GM10248 (cell line): ENCODE results near the gene GADD45GIP1.

Experiments
- CTCF ChIA-PET: fragments of 300-600 bp; sonication (Branson Sonifier 250); formaldehyde crosslinking; extraction: SDS; loops from one replicate; lab custom pipeline; 2021; ENCODE audit warnings: antibody characterized with exemption; lab: Yijun Ruan, JAX
- POLR2A ChIA-PET: fragments of 350-650 bp; sonication (Branson Sonifier 250); formaldehyde crosslinking; extraction: SDS; loops from one replicate; lab custom pipeline; 2020; ENCODE audit warnings: antibody characterized with exemption; lab: Yijun Ruan, JAX
- DNase-seq: peaks from one replicate; pipeline ENCODE4 v3.0.0; 2012; ENCODE audit errors: extremely low spot score
- TF ChIP-seq, protein P1 (sequence below): IDR thresholded peaks from 2 replicates; pipeline ENCODE4 v1.5.1; 2012; ENCODE audit warnings: mild to moderate bottlenecking, low read depth; ENCODE audit errors: extremely low read depth, missing control alignments, control extremely low read depth

Gene GADD45GIP1

DNA sequence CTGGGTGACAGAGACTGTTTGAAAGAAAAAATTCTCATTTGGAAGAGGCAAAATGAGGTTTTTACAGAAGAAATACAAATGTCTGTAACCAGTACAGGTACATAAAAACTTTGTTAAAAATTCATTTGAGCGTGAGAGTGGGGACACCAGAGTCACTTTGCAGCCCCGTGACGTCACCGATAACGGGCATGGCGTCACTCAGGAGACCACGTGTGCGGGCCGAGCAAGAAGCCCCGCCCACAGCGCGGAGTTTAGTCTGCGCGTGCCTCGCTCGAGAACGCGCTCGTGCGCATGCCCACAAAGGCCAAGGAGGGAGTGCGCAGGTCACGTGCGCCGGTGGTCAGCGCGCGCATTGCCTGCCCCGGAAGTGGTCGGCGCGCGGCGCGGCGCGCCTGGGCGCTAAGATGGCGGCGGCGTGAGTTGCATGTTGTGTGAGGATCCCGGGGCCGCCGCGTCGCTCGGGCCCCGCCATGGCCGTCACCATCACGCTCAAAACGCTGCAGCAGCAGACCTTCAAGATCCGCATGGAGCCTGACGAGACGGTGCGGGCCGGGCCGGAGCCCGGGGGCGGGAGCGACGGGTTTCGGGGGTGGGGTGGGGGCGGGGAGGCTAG lies 11.4 kb downstream of the GADD45GIP1 start, which contains the start of gene RAD23A:
Gene RAD23A, plus strand, starts transcription at position 384 of the 613 bp plus-strand sequence. Its CDS starts 87 bp downstream, at position 471.
- TF ChIP-seq, protein P1, sequence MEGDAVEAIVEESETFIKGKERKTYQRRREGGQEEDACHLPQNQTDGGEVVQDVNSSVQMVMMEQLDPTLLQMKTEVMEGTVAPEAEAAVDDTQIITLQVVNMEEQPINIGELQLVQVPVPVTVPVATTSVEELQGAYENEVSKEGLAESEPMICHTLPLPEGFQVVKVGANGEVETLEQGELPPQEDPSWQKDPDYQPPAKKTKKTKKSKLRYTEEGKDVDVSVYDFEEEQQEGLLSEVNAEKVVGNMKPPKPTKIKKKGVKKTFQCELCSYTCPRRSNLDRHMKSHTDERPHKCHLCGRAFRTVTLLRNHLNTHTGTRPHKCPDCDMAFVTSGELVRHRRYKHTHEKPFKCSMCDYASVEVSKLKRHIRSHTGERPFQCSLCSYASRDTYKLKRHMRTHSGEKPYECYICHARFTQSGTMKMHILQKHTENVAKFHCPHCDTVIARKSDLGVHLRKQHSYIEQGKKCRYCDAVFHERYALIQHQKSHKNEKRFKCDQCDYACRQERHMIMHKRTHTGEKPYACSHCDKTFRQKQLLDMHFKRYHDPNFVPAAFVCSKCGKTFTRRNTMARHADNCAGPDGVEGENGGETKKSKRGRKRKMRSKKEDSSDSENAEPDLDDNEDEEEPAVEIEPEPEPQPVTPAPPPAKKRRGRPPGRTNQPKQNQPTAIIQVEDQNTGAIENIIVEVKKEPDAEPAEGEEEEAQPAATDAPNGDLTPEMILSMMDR = no peak
- peak; percentile 95 for DNase-seq
- CTCF ChIA-PET = interaction anchor here (1.4 kb wide), 1 partner anchor 20 kb away, joined by 5 read pairs; no protein-coding TSS in a partner anchor

DNA sequence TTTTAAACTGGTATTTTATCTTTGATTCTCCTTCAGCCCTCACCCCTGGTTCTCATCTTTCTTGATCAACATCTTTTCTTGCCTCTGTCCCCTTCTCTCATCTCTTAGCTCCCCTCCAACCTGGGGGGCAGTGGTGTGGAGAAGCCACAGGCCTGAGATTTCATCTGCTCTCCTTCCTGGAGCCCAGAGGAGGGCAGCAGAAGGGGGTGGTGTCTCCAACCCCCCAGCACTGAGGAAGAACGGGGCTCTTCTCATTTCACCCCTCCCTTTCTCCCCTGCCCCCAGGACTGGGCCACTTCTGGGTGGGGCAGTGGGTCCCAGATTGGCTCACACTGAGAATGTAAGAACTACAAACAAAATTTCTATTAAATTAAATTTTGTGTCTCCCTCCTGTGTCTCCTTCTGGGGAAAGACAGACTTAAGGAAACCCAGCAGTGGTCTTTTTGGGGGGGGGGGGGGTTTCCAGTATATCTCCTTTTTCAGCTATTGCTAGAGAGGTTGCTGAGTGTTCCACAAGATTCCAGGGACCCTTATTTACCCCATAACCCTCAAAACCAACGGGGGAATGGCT lies 12.8 kb downstream of the GADD45GIP1 start:
- no peak for DNase-seq
- POLR2A ChIA-PET = interaction anchor here (0.6 to 0.7 kb wide), 3 partner anchors 10 to 165 kb away, joined by 4 to 5 read pairs (median 5); no protein-coding TSS in a partner anchor
- CTCF ChIA-PET = interaction anchor here (0.8 kb wide), 1 partner anchor 53 kb away, joined by 3 read pairs; the partner anchor contains the start of gene GCDH
- TF ChIP-seq, protein P1 = no peak

More for the DNA sequence above, 11.4 kb downstream of the GADD45GIP1 start, which contains the start of gene RAD23A:
- POLR2A ChIA-PET = interaction anchor here (0.9 kb wide), 1 partner anchor 11 kb away, joined by 7 read pairs; the partner anchor contains the start of gene GADD45GIP1

DNA sequence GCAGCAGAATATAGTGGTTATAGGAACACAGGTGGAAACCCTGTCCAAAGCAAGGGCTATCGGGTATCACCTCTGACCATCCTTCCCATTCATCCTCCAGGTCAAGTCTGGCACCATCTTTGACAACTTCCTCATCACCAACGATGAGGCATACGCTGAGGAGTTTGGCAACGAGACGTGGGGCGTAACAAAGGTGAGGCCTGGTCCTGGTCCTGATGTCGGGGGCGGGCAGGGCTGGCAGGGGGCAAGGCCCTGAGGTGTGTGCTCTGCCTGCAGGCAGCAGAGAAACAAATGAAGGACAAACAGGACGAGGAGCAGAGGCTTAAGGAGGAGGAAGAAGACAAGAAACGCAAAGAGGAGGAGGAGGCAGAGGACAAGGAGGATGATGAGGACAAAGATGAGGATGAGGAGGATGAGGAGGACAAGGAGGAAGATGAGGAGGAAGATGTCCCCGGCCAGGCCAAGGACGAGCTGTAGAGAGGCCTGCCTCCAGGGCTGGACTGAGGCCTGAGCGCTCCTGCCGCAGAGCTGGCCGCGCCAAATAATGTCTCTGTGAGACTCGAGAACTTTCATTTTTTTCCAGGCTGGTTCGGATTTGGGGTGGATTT lies 13.5 kb downstream of the GADD45GIP1 start:
- no peak for DNase-seq
- TF ChIP-seq, protein P1 = no peak
- ChIA-PET POLR2A (interaction anchor here (0.6 to 0.7 kb wide), 2 partner anchors 10 to 165 kb away, joined by 5 read pairs; no protein-coding TSS in a partner anchor), CTCF (interaction anchor here (0.8 kb wide), 1 partner anchor 53 kb away, joined by 3 read pairs; the partner anchor contains the start of gene GCDH)

DNA sequence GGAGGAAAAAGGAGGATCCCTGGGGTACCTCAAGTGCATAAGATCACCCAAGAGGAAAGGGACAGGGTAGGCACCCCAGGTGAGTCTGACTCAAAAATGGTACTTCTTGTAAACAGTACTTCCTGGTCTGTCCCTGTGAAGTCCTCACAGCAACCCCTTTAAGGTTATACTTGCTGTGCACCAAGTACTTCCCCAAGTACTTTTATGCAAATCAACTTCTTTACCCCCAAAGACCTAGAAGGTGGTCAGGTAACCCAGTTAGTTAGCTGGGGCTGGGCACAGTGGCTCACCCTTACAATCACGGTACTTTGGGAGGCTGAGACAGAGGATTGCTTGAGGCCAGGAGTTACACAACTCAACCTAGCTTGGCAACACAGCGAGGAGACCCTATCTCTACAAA lies 16.1 kb downstream of the GADD45GIP1 start:
- ChIA-PET CTCF (interaction anchor here (1.0 kb wide), 1 partner anchor 24 kb away, joined by 4 read pairs; no protein-coding TSS in a partner anchor), POLR2A (no interaction called here)
- DNase-seq = no peak
- TF ChIP-seq, protein P1 = no peak

DNA sequence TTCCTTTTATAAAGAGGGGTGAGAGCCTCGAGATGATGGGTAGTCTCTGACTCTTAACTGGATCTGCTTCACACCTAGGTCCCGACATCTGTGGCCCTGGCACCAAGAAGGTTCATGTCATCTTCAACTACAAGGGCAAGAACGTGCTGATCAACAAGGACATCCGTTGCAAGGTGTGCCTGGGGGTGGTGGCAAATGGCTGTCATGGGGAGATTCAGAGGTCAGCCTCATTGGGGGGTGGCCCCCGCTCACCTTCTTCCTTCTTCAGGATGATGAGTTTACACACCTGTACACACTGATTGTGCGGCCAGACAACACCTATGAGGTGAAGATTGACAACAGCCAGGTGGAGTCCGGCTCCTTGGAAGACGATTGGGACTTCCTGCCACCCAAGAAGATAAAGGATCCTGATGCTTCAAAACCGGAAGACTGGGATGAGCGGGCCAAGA lies 17.0 kb downstream of the GADD45GIP1 start:
- POLR2A ChIA-PET = interaction anchor here (0.8 to 1.7 kb wide), 4 partner anchors 8 to 154 kb away, joined by 3 to 5 read pairs (median 4); no protein-coding TSS in a partner anchor
- no peak for DNase-seq
- TF ChIP-seq, protein P1 = no peak
- CTCF ChIA-PET = interaction anchor here (0.9 kb wide), 1 partner anchor 26 kb away, joined by 3 read pairs; no protein-coding TSS in a partner anchor
